GM19467 (cell line): Measurements from ENCODE around the gene IGF2R.

Experiments used
- ATAC-seq: cut with Tn5 transposase; IDR thresholded peaks from one replicate; pipeline ENCODE4 v1.9.1; 2021; ENCODE audit warnings: mild to moderate bottlenecking, moderate library complexity; ENCODE audit not compliant: unreplicated experiment

The IGF2R gene

GRCh38 chr6:160024152-160024551 is 55.3 kb downstream of the IGF2R start:
- ATAC-seq = no peak

GRCh38 chr6:160027076-160027475 is 58.2 kb downstream of the IGF2R start:
- no peak for ATAC-seq

- no peak for ATAC-seq
Observed at GRCh38 chr6:160027931-160028330, 59.0 kb downstream of the IGF2R start.

- peak; percentile 66 for ATAC-seq
Observed at GRCh38 chr6:160028487-160029275, 59.8 kb downstream of the IGF2R start.

- no peak for ATAC-seq
Observed at GRCh38 chr6:160029525-160029924, 60.6 kb downstream of the IGF2R start.

GRCh38 chr6:160030103-160030502 is 61.2 kb downstream of the IGF2R start:
- ATAC-seq = no peak

GRCh38 chr6:160031442-160031841 is 62.6 kb downstream of the IGF2R start:
- ATAC-seq = no peak

- no peak for ATAC-seq
Observed at GRCh38 chr6:160031871-160032270, 63.0 kb downstream of the IGF2R start.

GRCh38 chr6:160032538-160032937 is 63.7 kb downstream of the IGF2R start:
- ATAC-seq = no peak

GRCh38 chr6:160034036-160034930 is 65.4 kb downstream of the IGF2R start:
- ATAC-seq = no peak

GRCh38 chr6:160035241-160035640 is 66.4 kb downstream of the IGF2R start:
- no peak for ATAC-seq

GRCh38 chr6:160035693-160036330 is 66.9 kb downstream of the IGF2R start:
- no peak for ATAC-seq

GRCh38 chr6:160036331-160036695 is 67.4 kb downstream of the IGF2R start:
- ATAC-seq = no peak

GRCh38 chr6:160036790-160037206 is 67.9 kb downstream of the IGF2R start:
- ATAC-seq = no peak

GRCh38 chr6:160038479-160038878 is 69.6 kb downstream of the IGF2R start:
- no peak for ATAC-seq

GRCh38 chr6:160039441-160039840 is 70.6 kb downstream of the IGF2R start:
- ATAC-seq = no peak

GRCh38 chr6:160040055-160040454 is 71.2 kb downstream of the IGF2R start:
- no peak for ATAC-seq

GRCh38 chr6:160040527-160041264 is 71.8 kb downstream of the IGF2R start:
- ATAC-seq = no peak

GRCh38 chr6:160041608-160042007 is 72.7 kb downstream of the IGF2R start:
- ATAC-seq = no peak

- no peak for ATAC-seq
Observed at GRCh38 chr6:160042014-160042773, 73.3 kb downstream of the IGF2R start.
